SK-N-SH (cell line): ENCODE measurements around the gene WWOX. TPM values are rescaled to one million over a fixed set of nuclear protein-coding genes. Genes with fewer than 3 reads are reported as not detected.

Experiments
- CTCF ChIA-PET: fragments of 300-600, 350-600 bp; formaldehyde crosslinking; extraction: SDS; loops from one replicate; lab custom pipeline; 2021; lab: Yijun Ruan, JAX
- POLR2A ChIA-PET: fragments of 350-600 bp; sonication (Branson Sonifier 250); formaldehyde crosslinking; extraction: SDS; loops from one replicate; lab custom pipeline; 2020; ENCODE audit warnings: antibody characterized with exemption, inconsistent platforms; lab: Yijun Ruan, JAX
- DNase-seq: peaks from one replicate; pipeline ENCODE4 v3.0.0; 2012
- H2AFZ ChIP-seq: fragments of 200-600 bp; sonication (generic); 2 replicates; pipeline ENCODE4 v1.8.1; 2016; ENCODE audit warnings: antibody characterized with exemption, mild to moderate bottlenecking, low read depth
- H3F3A ChIP-seq: fragments of 200-600 bp; sonication (generic); replicated peaks from 2 replicates; pipeline ENCODE3; 2016; ENCODE audit warnings: antibody characterized with exemption, mild to moderate bottlenecking; ENCODE audit not compliant: insufficient read depth
- H3K27ac ChIP-seq, 2 experiments: fragments of 200-500 bp in 1 of 2; fragments of 200-600 bp in 1 of 2; sonication (Bioruptor generic) in 1 of 2; sonication (generic), shearing (Covaris generic) in 1 of 2; 2 replicates each; pipeline versions ENCODE4 v1.5.1 to v1.6.1; 2014 to 2016; ENCODE audit warnings: low read depth in 2 of 2, inconsistent platforms in 1 of 2, low read length in 1 of 2, mild to moderate bottlenecking in 1 of 2, mixed read lengths in 1 of 2
- H3K27me3 ChIP-seq: fragments of 200-600 bp; sonication (generic), shearing (Covaris generic); 2 replicates; pipeline ENCODE4 v1.6.1; 2016; ENCODE audit warnings: mixed run types; ENCODE audit not compliant: insufficient read depth
- H3K36me3 ChIP-seq, 2 experiments: fragments of 200-500 bp in 1 of 2; fragments of 200-600 bp in 1 of 2; sonication (Bioruptor generic) in 1 of 2; sonication (generic) in 1 of 2; replicated peaks in 1 of 2; 2 replicates each; pipeline versions ENCODE3 to v1.5.1; 2014 to 2016; ENCODE audit warnings: low read length in 1 of 2, mild to moderate bottlenecking in 1 of 2; ENCODE audit not compliant: insufficient read depth in 2 of 2, control insufficient read depth in 1 of 2
- H3K4me1 ChIP-seq, 2 experiments: fragments of 200-500 bp in 1 of 2; fragments of 200-600 bp in 1 of 2; sonication (Bioruptor generic) in 1 of 2; sonication (generic), shearing (Covaris generic) in 1 of 2; 2 replicates each; pipeline versions ENCODE4 v1.5.1 to v1.6.1; 2014 to 2016; ENCODE audit warnings: low read depth in 1 of 2, low read length in 1 of 2, mixed run types in 1 of 2; ENCODE audit not compliant: insufficient read depth in 2 of 2, control insufficient read depth in 1 of 2
- H3K4me2 ChIP-seq: fragments of 200-600 bp; sonication (generic), shearing (Covaris generic); 2 replicates; pipeline ENCODE4 v1.6.1; 2017; ENCODE audit warnings: mixed run types
- H3K4me3 ChIP-seq, 2 experiments: fragments of 200-500 bp in 1 of 2; fragments of 200-600 bp in 1 of 2; sonication (Bioruptor generic) in 1 of 2; sonication (generic), shearing (Covaris generic) in 1 of 2; 2 replicates each; pipeline versions ENCODE4 v1.5.1 to v1.8.1; 2014 to 2016; ENCODE audit warnings: low read depth in 2 of 2, inconsistent platforms in 1 of 2, low read length in 1 of 2, mild to moderate bottlenecking in 1 of 2, mixed read lengths in 1 of 2, moderate library complexity in 1 of 2
- H3K79me2 ChIP-seq: fragments of 200-600 bp; sonication (generic); 2 replicates; pipeline ENCODE4 v1.8.1; 2017; ENCODE audit warnings: mild to moderate bottlenecking; ENCODE audit not compliant: insufficient read depth
- H3K9ac ChIP-seq: fragments of 200-600 bp; sonication (generic); 2 replicates; pipeline ENCODE4 v1.6.1; 2017; ENCODE audit warnings: mixed run types
- H3K9me2 ChIP-seq: fragments of 200-600 bp; sonication (generic); 2 replicates; pipeline ENCODE4 v1.6.1; 2017; ENCODE audit warnings: mixed run types
- H3K9me3 ChIP-seq: fragments of 200-600 bp; sonication (generic); 2 replicates; pipeline ENCODE4 v1.6.1; 2017; ENCODE audit warnings: mixed run types, mild to moderate bottlenecking, moderate library complexity
- H4K20me1 ChIP-seq: fragments of 200-600 bp; sonication (generic); 2 replicates; pipeline ENCODE4 v1.6.1; 2017; ENCODE audit warnings: mild to moderate bottlenecking, mixed run types; ENCODE audit not compliant: insufficient read depth
- CHD2 ChIP-seq: fragments of 150-350 bp; IDR thresholded peaks from 2 replicates; pipeline ENCODE4 v1.6.1; 2018; ENCODE audit warnings: low read length; ENCODE audit not compliant: partially characterized antibody
- ELF1 ChIP-seq: IDR thresholded peaks from 2 replicates; pipeline ENCODE4 v1.4.0; 2012
- EZH2phosphoT487 ChIP-seq: fragments of 200-600 bp; sonication (generic); IDR thresholded peaks from 2 replicates; pipeline ENCODE4 v1.6.1; 2017; ENCODE audit warnings: low read depth, mixed run types, mild to moderate bottlenecking, antibody characterized with exemption, moderate library complexity, borderline replicate concordance
- FOSL2 ChIP-seq: IDR thresholded peaks from 2 replicates; pipeline ENCODE4 v1.4.0; 2012; ENCODE audit warnings: low read depth, mild to moderate bottlenecking, moderate library complexity, borderline replicate concordance
- FOXJ3 ChIP-seq: sonication (generic); formaldehyde crosslinking; IDR thresholded peaks from 2 replicates; pipeline ENCODE4 v1.5.1; 2020; ENCODE audit warnings: mild to moderate bottlenecking, missing genetic modification reagents
- GATA2 ChIP-seq: sonication (generic); formaldehyde crosslinking; IDR thresholded peaks from 2 replicates; pipeline ENCODE4 v1.5.0; 2020; ENCODE audit warnings: mild to moderate bottlenecking, missing genetic modification reagents
- IRF3 ChIP-seq: fragments of 150-350 bp; IDR thresholded peaks from 2 replicates; pipeline ENCODE4 v1.6.1; 2016; ENCODE audit warnings: mild to moderate bottlenecking, low read depth, low read length
- MXI1 ChIP-seq: IDR thresholded peaks from 2 replicates; pipeline ENCODE4 v1.6.1; 2012; ENCODE audit warnings: mild to moderate bottlenecking, low read depth, low read length, improper control_type of control experiment
- NRF1 ChIP-seq: IDR thresholded peaks from 2 replicates; pipeline ENCODE4 v1.6.1; 2012; ENCODE audit warnings: low read depth, mild to moderate bottlenecking, low read length
- POLR2AphosphoS5 ChIP-seq: IDR thresholded peaks from 2 replicates; pipeline ENCODE4 v1.6.1; 2012; ENCODE audit warnings: low read depth, low read length
- RAD21 ChIP-seq: IDR thresholded peaks from 2 replicates; pipeline ENCODE4 v1.6.1; 2012; ENCODE audit warnings: mild to moderate bottlenecking, low read length
- RFX5 ChIP-seq: IDR thresholded peaks from 2 replicates; pipeline ENCODE4 v1.6.1; 2012; ENCODE audit warnings: mild to moderate bottlenecking, improper control_type of control experiment, low read length
- RXRA ChIP-seq: IDR thresholded peaks from 2 replicates; pipeline ENCODE4 v1.4.0; 2012; ENCODE audit warnings: low read depth, mild to moderate bottlenecking, borderline replicate concordance
- SMC3 ChIP-seq: IDR thresholded peaks from 2 replicates; pipeline ENCODE4 v1.6.1; 2012; ENCODE audit warnings: low read depth, low read length, improper control_type of control experiment
- TAF1 ChIP-seq: IDR thresholded peaks from 2 replicates; pipeline ENCODE4 v1.6.1; 2012; ENCODE audit warnings: low read depth, mild to moderate bottlenecking, low read length, moderate library complexity, borderline replicate concordance
- TCF12 ChIP-seq: IDR thresholded peaks from 2 replicates; pipeline ENCODE4 v1.4.0; 2012
- TEAD4 ChIP-seq: IDR thresholded peaks from 2 replicates; pipeline ENCODE4 v1.4.0; 2012; ENCODE audit warnings: mild to moderate bottlenecking, borderline replicate concordance; ENCODE audit not compliant: insufficient read depth
- WGBS: methylation state at CpG from one replicate; pipeline ENCODE4 v1.1.6; 2017; ENCODE audit warnings: low lambda C conversion rate; 5-methylcytosine and 5-hydroxymethylcytosine counted together
- polyA plus RNA-seq, 3 experiments: library from polyadenylated mRNA; depleted of rRNA; stranded (reverse); fragments of >200 nt; gene quantifications; 2 replicates each; pipeline ENCODE4 v1.2.3, GENCODE V29; 2012
- TF ChIP-seq, protein P1 (sequence below): IDR thresholded peaks from 2 replicates; pipeline ENCODE4 v1.4.0; 2012; ENCODE audit warnings: low read depth, borderline replicate concordance
- TF ChIP-seq, protein P2 (sequence below): IDR thresholded peaks from 2 replicates; pipeline ENCODE4; 2012
- TF ChIP-seq, protein P3 (sequence below): IDR thresholded peaks from 2 replicates; pipeline ENCODE4 v1.6.1; 2012; ENCODE audit warnings: mild to moderate bottlenecking, low read depth, low read length, moderate library complexity

WWOX gene
- polyA plus RNA-seq, 1 of the 3 experiments (the other 2 are of a cell fraction), result 10.8 TPM

DNA sequence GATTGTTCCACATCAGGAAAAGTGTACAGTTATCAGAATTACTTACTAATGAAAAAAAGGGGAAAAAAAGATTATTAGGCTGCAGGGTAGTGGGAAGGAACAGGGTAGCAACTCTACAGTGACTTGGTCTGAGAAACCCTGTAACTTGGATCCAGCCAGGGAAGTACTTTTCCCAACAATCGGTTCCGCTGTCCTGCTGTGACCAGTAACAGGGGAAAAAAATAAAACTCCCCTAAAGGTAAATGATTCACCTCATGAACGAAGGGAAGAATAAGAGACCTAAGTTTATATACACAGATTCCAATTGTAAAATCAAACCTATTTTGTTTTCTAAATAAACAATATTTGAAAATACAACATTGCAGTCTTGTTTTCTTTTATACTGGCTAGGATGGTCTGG lies 189.9 kb downstream of the WWOX start:
- H3K79me2 ChIP-seq, result no peaks in the 10 kb centered on the region
- POLR2A ChIA-PET, result no interaction called here
- H3K9me3 ChIP-seq, result no peaks in the 10 kb centered on the region
- H3K27ac ChIP-seq, result no peak overlapping the region
- CTCF ChIA-PET, result no interaction called here
- H3K9me2 ChIP-seq, result no peaks in the 10 kb centered on the region
- H4K20me1 ChIP-seq, result no peaks in the 10 kb centered on the region
- no peak overlapping the region for H3K9ac ChIP-seq
- H2AFZ ChIP-seq, result no peak overlapping the region
- no peak for DNase-seq
- no peak overlapping the region for H3K4me2 ChIP-seq
- no peak overlapping the region for H3K4me3 ChIP-seq
- H3K4me1 ChIP-seq, result no peaks in the 10 kb centered on the region; a peak in 1 of 4 replicates
- H3K36me3 ChIP-seq, result no peaks in the 10 kb centered on the region
- no peaks in the 10 kb centered on the region for H3F3A ChIP-seq
- H3K27me3 ChIP-seq, result no peaks in the 10 kb centered on the region
- no peak for TF ChIP-seq IRF3
- no peak for TF ChIP-seq EZH2phosphoT487
- no peak for TF ChIP-seq RAD21
- no peak for TF ChIP-seq MXI1
- no peak for TF ChIP-seq POLR2AphosphoS5
- TF ChIP-seq NRF1, result no peak
- no peak for TF ChIP-seq GATA2 (CRISPR knock-in tag)
- TF ChIP-seq, all 33 proteins: peak for 0
- 78% methylated on average over 3 of the region's 3 CpGs for WGBS

DNA sequence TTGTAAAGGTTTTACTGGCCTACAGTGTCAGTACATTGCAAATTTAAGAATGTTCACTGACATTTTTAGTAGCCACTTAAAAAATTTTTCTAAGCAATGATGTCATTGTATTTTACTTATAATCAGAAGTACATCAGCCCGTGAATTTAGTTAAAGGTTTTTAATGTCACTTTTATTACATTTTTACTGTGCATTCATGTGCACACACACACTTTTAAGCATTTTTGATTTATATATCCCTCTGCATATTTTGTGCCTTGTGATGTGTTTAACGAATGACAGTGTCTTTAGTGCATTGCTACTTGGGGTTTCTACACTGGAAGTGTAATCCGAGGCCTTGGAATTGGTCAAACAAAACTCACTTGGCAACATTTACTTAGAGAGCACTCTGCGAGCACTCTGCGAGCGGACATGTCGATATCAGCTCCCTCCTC lies 190.4 kb downstream of the WWOX start:
- Histone ChIP-seq H3K4me2 (no peak overlapping the region), H3K4me1 (no peaks in the 10 kb centered on the region; a peak in 1 of 4 replicates), H2AFZ (no peak overlapping the region), H3K79me2 (no peaks in the 10 kb centered on the region), H3K9me2 (no peaks in the 10 kb centered on the region), H3K4me3 (no peak overlapping the region), H3K27me3 (no peaks in the 10 kb centered on the region), H3K36me3 (no peaks in the 10 kb centered on the region), H3K9me3 (no peaks in the 10 kb centered on the region), H3F3A (no peaks in the 10 kb centered on the region), H3K27ac (no peak overlapping the region), H4K20me1 (no peaks in the 10 kb centered on the region), H3K9ac (no peak overlapping the region)
- ChIA-PET CTCF (no interaction called here), POLR2A (no interaction called here)
- TF ChIP-seq ELF1, result no peak
- no peak for TF ChIP-seq RFX5
- TF ChIP-seq, protein P1, sequence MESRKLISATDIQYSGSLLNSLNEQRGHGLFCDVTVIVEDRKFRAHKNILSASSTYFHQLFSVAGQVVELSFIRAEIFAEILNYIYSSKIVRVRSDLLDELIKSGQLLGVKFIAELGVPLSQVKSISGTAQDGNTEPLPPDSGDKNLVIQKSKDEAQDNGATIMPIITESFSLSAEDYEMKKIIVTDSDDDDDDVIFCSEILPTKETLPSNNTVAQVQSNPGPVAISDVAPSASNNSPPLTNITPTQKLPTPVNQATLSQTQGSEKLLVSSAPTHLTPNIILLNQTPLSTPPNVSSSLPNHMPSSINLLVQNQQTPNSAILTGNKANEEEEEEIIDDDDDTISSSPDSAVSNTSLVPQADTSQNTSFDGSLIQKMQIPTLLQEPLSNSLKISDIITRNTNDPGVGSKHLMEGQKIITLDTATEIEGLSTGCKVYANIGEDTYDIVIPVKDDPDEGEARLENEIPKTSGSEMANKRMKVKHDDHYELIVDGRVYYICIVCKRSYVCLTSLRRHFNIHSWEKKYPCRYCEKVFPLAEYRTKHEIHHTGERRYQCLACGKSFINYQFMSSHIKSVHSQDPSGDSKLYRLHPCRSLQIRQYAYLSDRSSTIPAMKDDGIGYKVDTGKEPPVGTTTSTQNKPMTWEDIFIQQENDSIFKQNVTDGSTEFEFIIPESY, result no peak
- no peak for TF ChIP-seq FOSL2
- no peak for TF ChIP-seq NRF1
- no peak for TF ChIP-seq CHD2
- no peak for TF ChIP-seq SMC3
- no peak for TF ChIP-seq TEAD4
- no peak for TF ChIP-seq RXRA
- TF ChIP-seq, protein P2, sequence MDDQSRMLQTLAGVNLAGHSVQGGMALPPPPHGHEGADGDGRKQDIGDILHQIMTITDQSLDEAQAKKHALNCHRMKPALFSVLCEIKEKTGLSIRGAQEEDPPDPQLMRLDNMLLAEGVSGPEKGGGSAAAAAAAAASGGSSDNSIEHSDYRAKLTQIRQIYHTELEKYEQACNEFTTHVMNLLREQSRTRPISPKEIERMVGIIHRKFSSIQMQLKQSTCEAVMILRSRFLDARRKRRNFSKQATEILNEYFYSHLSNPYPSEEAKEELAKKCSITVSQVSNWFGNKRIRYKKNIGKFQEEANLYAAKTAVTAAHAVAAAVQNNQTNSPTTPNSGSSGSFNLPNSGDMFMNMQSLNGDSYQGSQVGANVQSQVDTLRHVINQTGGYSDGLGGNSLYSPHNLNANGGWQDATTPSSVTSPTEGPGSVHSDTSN, result no peak
- no peak for TF ChIP-seq TAF1
- TF ChIP-seq FOXJ3, result no peak
- TF ChIP-seq, protein P3, sequence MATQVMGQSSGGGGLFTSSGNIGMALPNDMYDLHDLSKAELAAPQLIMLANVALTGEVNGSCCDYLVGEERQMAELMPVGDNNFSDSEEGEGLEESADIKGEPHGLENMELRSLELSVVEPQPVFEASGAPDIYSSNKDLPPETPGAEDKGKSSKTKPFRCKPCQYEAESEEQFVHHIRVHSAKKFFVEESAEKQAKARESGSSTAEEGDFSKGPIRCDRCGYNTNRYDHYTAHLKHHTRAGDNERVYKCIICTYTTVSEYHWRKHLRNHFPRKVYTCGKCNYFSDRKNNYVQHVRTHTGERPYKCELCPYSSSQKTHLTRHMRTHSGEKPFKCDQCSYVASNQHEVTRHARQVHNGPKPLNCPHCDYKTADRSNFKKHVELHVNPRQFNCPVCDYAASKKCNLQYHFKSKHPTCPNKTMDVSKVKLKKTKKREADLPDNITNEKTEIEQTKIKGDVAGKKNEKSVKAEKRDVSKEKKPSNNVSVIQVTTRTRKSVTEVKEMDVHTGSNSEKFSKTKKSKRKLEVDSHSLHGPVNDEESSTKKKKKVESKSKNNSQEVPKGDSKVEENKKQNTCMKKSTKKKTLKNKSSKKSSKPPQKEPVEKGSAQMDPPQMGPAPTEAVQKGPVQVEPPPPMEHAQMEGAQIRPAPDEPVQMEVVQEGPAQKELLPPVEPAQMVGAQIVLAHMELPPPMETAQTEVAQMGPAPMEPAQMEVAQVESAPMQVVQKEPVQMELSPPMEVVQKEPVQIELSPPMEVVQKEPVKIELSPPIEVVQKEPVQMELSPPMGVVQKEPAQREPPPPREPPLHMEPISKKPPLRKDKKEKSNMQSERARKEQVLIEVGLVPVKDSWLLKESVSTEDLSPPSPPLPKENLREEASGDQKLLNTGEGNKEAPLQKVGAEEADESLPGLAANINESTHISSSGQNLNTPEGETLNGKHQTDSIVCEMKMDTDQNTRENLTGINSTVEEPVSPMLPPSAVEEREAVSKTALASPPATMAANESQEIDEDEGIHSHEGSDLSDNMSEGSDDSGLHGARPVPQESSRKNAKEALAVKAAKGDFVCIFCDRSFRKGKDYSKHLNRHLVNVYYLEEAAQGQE, result no peak
- no peak for TF ChIP-seq TCF12
- WGBS, result 80% methylated on average over 7 of the region's 7 CpGs
- DNase-seq, result no peak
